HG03521 (cell line): ENCODE results near the gene MYCBP2.
"Not testable (repeated sequence)": the region's sequence is repeated elsewhere in the genome, so short reads cannot be mapped to it uniquely, and the experiment has no call there.

ENCODE experiments used
- ATAC-seq: cut with Tn5 transposase; IDR thresholded peaks from one replicate; pipeline ENCODE4 v1.9.1; 2021; ENCODE audit warnings: mild to moderate bottlenecking, moderate library complexity; ENCODE audit not compliant: unreplicated experiment

MYCBP2 gene

GRCh38 chr13:77034881-77035280, 292.0 kb downstream of the MYCBP2 start:
- no peak for ATAC-seq

GRCh38 chr13:77033717-77034302, 293.1 kb downstream of the MYCBP2 start:
- no peak for ATAC-seq

GRCh38 chr13:77031656-77032243, 295.1 kb downstream of the MYCBP2 start:
- ATAC-seq: no peak

- ATAC-seq: no peak
These were observed 297.5 kb downstream of the MYCBP2 start for GRCh38 chr13:77029436-77029835.

- ATAC-seq: no peak
These were observed 298.7 kb downstream of the MYCBP2 start for GRCh38 chr13:77028202-77028601.

GRCh38 chr13:77026861-77027621, 299.9 kb downstream of the MYCBP2 start, which contains the start of gene FBXL3:
Gene FBXL3, minus strand, starts transcription at chr13:77027159. Its CDS starts 5,299 bp downstream, at chr13:77021860.
- ATAC-seq: peak; percentile 58

- ATAC-seq: peak; percentile 51
These were observed 300.5 kb downstream of the MYCBP2 start for GRCh38 chr13:77026255-77026860.

GRCh38 chr13:77022341-77022740, 304.6 kb downstream of the MYCBP2 start:
- ATAC-seq: no peak

- no peak for ATAC-seq
These were observed 307.1 kb downstream of the MYCBP2 start for GRCh38 chr13:77019756-77020155.

- no peak for ATAC-seq
These were observed 309.8 kb downstream of the MYCBP2 start for GRCh38 chr13:77016888-77017623.

- ATAC-seq: no peak
These were observed 310.6 kb downstream of the MYCBP2 start for GRCh38 chr13:77016251-77016812.

GRCh38 chr13:77014906-77015685, 311.8 kb downstream of the MYCBP2 start:
- ATAC-seq: no peak

GRCh38 chr13:77013853-77014542, 312.9 kb downstream of the MYCBP2 start:
- no peak for ATAC-seq

GRCh38 chr13:77009719-77010118, 317.2 kb downstream of the MYCBP2 start:
- ATAC-seq: not testable (repeated sequence)

GRCh38 chr13:77009011-77009410, 317.9 kb downstream of the MYCBP2 start:
- no peak for ATAC-seq

- peak; percentile 60 for ATAC-seq
These were observed 318.6 kb downstream of the MYCBP2 start for GRCh38 chr13:77008337-77008736.

- no peak for ATAC-seq
These were observed 324.2 kb downstream of the MYCBP2 start for GRCh38 chr13:77002590-77003190.

GRCh38 chr13:77001963-77002587, 324.8 kb downstream of the MYCBP2 start:
- ATAC-seq: no peak
